NCI-H1436 treated with DMSO at 0.1 percent for 48 hours (cell line): ENCODE measurements around the gene INSIG1.

Experiments
- DNase-seq: peaks from one replicate; lab custom pipeline; 2025; lab: John Stamatoyannopoulos, UW

Gene INSIG1

DNA sequence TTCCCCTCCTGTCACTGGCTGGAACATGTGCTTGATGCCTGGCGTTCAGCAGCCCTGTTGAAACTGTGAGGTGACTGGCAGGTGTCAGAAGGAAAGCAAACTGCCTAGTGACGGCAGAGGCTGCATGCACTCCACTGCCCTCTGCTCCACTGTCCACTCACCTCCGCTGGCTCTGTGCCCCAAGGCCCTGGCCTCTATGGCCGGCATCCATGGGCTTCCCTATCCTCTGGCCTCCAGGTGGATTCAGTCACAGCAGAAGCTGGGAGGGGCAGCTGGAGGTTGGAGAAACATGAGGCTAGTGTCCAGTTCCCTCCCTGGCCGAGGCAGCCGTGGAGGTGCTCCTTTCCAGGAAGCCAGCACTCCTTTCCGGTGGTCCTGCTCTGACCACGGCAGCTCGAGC is 31.2 kb upstream of the INSIG1 start:
- no peak for DNase-seq

DNA sequence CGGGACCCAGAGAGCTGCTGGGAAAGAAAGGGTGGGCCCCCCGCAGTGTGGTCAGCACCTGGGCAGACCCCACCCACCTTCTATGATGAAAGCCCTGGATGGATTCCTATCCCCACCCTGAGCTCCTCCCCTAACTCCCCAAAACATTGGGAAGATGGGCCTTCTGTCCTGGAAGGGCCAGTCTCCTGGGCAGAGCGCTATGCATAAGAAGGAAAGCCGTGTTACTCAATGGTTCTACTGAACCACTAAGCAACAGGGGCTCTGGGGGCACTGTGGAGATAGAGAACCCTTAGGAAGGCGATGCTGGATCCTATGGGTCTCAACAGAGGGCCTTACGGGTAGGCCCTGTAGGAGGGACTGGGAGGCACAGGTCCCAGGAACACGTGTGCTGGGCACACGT is 30.7 kb upstream of the INSIG1 start:
- no peak for DNase-seq

DNA sequence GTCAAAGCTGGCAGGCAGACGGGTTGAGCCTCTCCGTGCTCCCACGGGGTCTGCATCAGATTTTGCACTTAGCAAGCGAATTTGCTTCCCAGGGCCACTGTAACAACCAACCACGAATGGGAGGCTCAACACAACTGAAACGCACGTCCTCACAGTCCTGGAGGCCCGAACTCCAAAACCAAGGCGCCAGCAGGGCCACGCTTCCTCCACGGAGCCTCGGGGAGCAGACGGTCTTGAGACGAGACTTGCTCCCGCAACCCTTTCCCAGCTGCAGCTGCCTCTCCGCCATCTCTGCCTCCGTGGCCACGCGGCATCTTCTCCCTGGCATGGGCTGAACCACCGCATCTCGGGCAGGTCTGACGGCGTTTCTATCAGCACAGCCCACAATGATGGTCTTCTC is 30.2 kb upstream of the INSIG1 start:
- DNase-seq: no peak

DNA sequence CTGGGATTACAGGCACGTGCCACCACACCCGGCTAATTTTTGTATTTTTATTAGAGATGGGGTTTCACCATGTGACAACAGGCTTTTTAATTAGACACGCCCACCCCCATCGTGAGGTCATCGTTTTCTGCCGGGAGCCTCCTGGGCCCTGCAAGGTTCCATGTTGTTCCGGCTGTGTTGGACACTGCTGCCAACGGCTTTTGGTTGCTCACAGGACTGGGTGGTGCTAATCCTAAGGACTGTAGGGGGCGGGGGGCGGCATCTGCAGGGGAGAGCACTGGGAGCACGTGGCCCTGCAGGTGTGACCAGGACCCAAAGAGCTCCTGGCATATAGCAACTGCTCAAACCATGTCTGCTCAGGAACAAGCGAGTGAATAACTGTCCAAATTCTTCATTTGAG is 29.5 kb upstream of the INSIG1 start:
- DNase-seq: no peak

DNA sequence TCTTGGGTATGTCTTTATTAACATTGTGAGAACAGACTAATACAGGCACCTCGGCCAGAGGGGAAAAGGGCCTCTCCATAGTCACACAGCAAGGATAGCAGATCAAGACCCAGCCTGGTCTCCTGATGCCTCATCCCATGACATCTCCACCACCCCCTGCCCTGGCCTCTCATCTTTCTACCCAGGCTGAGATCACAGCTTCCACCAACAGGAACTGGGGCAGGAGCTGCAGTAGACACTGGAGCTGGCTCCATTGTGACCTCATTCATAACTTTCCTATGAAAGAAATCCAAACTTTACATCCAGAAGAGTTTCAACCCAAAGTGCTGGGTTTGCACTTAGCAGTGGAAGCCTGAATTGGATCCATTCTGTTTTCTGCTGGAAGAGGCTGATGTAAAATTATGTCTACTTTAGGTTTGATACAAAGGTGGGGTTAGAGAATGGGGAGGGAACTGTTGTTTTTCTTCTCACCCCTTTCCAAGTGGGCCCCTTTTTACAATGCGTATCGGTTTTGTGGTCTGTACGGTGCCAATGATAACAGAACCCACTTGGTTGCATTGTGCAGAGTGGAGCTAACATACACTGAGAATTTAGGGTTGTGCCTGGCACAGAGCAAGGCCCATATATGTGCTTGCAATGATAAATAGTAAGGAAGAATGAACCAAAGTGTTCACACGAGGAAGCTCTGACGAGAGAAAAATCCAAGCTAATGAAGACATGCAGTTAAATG is 28.6 kb upstream of the INSIG1 start:
- no peak for DNase-seq

DNA sequence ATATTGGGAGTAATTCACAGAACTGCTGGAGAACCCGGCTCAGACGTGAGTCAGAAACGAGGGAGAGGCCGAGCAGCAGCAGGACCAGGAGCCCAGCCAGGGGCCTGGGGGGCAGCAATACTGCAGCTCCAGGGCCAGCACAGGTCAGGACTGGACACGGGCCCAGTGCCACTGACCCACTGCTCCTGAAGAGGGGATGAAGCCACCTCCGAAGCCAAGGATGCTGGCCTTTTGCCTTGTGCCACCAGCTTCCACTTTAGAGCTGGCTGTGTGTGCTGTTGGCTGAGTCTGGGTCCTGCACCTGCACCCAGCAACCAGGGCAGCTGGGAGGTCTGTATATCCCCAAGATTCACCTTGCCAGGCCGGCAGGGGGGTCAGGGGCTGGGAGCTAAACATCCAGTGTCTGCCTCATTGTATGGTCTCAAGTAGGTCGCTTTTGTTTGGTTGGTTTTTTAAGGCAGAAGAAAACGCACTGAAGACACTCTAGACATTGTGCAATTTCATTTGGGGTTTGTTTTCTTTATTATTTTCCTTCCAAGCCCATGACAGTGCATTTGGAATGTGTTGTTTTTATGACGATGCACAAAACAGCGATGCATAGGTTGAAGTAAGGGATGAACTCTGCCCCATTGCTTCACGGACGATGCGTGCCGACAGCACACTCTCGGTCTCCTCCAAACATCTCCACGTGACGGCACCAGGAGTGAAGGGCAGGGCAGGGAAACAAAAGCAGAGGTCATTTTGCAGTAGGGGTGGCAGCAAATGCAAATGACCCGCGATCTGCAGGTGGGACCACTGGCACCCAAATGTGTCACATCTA is 27.7 kb upstream of the INSIG1 start:
- no peak for DNase-seq

DNA sequence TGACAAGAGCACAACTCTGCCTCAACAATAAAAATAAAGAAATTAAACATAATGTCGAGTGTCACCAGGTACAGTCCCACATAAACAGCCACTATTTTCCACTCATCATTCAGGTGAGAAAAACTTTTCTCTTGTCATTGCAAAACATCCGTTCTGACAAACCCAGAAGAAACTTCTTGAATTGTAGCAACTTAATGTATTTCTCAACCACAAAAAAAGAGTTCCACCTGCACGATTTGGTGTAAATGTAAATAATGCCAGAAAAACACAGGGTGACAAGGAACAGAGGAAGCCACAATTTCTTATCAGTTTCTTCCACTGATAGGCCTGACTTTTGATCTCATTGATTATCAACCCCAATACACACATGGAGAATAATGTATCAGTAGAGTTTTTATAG is 26.8 kb upstream of the INSIG1 start:
- DNase-seq: no peak

DNA sequence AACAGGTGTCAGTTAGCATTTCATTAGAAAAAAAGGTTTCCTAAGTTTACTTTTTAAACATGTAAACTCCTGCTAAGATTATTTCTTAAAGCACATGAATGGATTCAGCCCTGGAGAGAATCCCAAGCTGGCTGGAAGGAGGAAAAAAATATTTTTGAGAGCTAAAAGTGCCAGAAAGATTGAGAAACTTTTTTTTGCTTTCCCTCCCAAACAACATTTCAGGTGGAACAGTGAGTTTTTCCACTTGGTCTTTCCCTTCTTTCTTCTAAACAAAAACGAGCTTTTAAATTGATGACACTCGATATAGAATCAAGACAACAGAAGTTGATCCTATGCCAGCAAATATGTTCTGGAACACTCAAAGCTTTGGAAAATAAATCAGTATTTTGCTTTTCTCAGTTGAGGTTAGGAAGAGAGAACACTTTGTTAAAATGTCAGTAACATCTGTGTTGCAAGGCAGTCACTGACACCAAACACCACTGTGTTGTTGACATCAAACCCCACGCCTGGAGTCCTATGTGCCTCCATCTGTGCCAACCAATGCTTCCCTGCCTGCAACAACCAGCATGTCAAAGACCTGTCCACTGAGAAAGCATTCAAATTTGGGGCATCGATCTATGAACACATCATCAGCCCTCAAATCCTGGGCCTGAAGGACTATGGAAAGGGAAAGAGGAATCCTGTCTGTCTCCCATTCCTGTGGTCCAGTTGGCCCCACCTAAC is 22.9 kb upstream of the INSIG1 start:
- DNase-seq: no peak

DNA sequence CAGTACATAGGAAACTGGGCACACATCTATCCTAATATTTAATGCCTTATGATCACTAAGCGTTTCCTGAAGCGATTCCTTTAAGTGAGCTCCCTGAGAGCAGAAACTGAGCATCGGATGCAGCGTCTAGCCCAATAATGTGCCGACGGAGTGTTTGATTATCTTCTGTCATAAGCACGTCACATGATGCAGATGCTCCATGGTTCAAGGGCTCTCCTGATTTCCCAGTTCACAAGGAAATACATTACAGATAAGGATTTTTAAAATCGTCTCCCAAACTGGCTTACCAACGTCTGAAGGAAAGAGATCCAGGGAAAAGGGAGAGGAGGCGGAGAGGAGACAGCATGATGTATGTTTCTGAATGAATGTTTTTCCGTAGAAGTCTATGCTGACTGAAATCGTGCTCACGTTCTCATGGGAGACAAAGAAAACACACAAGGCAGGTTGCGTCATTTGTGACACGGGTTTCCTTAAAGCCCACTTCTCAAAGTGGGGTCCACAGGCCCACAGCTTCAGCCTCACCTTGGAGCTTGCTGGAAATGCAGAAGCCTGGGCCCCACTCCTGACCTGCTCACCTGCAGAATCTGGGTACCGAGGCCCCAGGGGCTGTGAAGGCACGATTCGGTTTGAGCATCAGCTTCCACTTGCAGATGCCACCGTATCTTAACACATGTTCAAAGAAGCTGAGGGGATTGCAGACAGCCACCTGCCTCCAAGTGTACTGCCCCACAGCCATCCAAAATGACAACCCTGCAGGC is 21.5 kb upstream of the INSIG1 start:
- no peak for DNase-seq

DNA sequence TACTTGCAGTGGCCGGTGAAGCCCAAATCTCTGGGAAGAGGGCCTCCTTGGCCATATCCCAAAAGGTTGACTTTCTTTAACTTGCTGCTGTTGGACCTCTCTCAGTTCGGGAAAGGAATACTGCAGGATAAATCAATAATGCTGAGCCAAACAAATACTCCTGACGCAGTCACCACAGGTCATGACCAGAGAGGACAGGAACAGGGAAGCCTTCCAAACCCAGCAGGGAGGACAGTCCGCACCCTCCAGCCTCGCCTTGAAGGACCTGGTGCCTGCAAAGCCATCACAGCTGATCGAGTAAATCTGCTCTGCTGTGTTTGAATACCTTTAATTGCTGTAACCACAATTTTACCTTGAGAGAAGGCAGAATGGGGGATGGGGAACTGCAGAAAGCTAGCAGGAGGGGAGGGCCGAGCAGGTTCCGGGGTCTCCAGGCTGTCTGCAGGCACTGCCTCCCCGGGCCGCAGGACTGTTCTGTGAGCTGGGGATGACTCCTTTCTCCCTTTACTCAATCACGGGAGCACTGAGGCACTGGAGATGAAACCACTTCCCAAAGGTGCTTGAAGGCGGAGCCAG is 20.8 kb upstream of the INSIG1 start:
- no peak for DNase-seq

DNA sequence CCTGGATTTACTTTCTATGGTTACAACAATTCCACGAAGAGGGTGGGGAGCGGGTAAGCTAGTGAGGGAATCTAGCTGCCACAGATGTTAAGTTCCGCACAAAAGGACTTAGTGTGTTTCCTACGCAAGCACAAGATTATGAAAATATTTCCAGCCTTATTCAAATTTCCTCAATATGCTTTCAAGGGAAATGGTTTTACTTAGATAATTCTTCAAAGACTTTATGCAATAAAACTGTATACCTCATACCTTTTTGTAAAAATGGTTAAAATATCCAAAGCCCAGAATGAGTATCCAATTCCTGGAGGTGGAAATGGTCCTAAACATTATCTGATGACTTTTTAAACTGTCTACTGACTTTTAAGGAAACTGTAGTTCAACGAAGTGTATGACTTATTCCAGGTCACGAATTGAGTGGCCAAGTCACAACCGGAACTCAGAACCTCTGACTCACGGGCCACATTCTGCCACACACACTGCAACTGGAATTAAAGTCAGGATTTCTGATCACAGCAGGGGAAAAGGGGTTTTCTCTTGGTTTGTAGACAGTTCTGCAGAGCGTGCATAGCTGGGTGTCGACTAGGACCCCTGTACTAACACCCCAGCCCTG is 20.2 kb upstream of the INSIG1 start:
- DNase-seq: no peak

DNA sequence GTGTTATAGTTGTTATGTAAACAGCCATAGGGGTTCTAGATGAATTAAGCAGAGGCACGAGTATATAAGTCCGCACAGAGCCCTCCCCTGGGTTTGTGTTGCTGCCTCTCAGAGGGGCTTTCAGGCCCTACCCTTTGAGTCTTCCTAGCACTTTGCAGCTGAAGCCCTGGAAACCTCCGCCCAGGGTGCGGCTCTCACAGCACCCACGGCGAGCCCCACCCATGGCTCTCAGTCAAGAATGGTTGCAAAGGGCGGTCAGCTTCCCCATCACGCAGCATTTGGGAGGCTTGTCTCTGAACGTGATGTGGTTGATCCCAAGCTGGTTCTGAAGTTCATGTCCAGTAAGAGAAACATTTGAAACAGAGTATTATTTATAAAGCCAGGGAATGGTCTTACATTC is 18.8 kb upstream of the INSIG1 start:
- DNase-seq: no peak

DNA sequence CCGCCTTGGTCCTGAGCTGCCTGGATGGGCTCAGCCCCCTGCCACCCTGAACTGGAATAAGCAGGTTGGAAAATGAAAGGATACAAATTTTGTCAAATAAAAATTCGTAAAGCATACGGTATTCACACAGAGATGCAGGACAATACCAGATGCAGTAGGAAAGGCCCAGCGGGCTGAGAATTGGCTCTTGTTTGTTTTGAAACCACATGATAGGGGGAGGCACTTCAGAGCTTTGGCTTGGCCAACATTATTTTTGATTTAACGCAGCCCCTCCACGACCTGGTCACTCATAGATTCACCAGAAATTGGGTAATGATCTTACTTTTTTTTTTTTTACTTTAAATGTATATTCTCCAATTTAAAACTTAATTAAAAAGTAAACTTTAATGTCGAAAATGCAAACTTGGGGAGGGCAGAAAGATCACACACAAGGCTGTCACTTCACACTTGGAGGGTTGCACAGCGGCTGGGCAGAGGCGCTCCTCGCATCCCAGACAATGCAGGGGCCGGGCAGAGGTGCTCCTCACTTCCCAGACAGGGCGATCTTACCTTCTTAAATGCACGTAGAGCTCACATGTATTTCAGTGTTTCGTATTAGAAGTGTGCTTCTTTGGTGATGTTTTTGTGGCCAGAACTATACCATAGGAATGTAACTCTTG is 17.8 kb upstream of the INSIG1 start:
- DNase-seq: no peak

DNA sequence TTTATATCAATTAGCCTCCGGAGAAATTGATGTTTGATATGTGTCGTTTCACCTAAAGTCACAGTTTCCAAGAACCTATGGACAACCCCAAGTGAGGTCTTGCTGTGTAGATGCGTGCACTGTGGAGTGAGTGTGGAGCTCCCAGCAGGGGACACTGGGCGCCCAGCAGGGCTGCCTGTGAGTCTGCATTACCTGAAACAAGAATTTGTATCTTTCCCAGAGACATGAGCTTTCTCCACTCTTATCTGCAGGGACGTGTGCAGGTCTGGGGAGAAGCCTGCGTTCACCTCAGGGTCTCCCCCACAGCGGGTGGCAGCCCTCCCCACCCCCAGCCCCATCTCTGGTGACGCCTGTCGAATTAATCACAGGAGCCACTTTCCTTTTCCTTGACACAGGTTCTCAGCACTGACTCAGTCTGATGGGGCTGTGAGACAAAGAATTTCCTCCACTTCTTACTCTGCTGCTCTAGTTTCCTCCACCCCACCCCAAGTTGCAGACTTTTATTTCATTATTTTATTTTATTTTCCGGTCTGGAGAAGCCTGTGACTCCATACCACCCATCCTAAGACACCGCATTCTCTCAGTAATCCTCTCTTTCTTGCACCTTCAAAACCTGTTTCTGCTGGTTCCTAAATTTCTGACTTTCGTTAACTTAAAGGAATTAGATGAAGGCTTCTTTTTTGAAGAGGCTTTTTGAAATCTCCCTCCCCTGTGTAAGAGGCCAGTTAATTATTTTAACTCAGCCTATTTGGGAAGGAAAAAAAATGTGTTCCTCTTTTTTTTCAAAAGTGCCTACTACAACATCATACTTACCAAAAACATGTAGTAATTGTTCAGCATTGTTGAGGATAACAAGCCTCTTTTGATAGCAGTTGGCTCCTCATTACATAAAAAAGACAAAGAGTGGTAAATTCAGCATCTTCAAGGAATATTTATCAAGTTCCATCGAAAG is 17.0 kb upstream of the INSIG1 start:
- DNase-seq: no peak

DNA sequence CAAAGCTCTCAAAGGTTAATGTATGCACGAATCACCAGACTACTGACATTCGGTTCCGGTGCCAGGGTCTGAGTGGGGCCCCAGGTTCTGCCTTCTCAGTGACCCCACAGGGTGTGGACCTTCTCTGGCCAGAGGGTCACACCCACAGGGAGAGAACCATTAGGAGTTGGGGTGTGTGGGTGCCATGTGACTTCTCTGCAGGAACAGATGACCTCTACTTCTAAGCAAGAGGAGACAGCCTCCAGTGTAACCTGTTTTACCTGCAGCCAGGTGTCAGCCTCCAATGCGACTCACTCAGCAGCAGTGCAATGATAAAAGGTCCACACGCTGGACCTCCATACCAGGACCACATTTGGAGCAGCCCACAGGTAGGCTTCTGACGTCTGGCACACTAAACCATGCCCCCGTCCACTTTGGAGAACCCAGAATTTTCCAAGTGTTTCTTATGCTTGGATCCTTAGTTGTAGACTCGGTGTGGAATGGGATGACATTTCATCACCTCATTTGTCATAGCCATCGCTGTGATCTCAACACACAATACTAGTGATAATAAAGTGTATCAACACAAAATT is 16.2 kb upstream of the INSIG1 start:
- no peak for DNase-seq

DNA sequence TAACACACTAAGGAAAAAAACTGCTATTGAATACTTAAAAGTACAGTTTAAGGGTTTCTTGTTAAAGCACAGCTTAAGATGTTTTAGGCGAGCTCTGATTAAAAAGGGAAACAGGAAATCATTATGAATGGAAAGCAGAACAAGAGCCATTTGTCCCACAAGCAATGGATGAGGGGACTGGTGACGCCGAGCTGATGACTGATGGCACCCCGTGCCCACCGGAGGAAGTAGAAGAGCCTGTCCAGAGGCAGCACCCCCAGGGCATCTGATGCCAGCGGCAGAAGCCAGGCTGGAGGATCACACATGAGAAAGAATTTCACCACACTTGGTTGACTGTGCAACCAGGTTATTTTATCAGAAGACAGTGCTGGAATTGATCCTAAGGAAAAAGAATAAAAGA is 15.0 kb upstream of the INSIG1 start:
- no peak for DNase-seq

DNA sequence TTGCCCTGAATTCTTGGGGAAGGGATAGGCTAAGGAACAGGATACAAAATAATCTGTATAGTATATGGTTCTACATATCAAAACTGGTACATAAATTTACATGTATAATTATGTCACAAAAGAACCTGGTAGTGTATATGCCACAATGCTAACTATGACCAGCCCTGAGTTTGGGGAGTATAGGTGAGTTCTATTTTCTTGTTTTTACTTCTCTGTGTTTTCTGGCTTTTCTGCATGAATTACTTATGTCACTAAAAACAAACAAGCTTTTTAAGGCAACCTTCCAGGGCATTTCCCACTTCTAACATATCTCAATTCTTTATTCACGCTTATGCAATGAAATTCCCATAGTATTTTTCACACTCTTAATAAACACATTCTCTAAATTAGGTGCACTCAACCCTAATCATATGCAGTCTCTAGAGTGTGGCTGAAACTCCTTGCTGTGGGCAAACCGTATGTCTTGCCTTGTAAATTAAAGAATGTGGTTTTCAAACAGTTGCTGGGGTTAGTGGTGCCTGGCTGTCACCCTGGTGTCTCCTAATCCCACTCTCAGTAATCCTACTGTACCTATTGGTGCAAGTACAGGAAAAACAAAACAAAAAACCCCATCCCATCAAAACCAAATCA is 14.0 kb upstream of the INSIG1 start:
- no peak for DNase-seq

DNA sequence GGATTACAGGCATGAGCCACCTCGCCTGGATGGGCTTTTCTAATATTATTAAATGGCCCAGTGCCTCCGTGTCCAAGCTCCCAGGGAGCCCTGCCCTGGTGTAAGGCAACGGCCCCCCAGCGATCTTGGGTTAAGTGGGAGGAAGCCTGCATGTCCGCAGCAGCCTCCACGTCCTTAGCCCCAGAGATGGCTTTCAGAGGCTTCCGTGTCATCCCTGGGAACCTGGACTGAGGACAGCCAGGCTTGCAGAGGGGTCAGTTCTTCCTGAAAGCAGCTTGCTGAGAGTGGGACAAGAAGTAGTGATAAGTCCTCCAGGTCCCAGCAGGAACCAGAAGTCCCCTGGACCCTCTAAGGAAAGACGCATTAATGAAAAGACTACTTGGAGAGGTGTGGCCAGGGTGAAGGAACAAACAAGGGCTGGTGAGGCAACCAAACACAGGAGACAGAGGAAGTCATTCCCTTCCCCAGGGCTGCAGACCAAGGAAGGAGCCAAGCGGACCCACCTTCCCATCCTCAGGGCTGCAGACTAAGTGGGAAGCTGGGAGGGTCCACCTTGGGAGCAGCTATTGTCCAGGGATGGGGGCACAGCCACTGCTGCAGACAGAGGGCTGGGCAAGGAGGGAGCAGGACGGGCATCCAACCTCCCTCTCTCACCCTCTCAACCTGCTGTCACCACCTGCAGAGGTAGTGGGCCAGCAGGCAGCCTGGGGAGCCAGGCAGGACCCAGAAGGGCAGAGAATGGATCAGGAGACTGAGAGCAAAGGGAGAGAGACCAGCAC is 13.0 kb upstream of the INSIG1 start:
- DNase-seq: no peak
